GM19328 (cell line): ENCODE measurements around the gene TNFRSF13B.
"Not testable (repeated sequence)": the region's sequence is repeated elsewhere in the genome, so short reads cannot be mapped to it uniquely, and the experiment has no call there.

Experiments
- ATAC-seq: cut with Tn5 transposase; IDR thresholded peaks from one replicate; pipeline ENCODE4 v1.9.1; 2021; ENCODE audit warnings: mild to moderate bottlenecking, moderate library complexity; ENCODE audit not compliant: unreplicated experiment

Gene TNFRSF13B

DNA sequence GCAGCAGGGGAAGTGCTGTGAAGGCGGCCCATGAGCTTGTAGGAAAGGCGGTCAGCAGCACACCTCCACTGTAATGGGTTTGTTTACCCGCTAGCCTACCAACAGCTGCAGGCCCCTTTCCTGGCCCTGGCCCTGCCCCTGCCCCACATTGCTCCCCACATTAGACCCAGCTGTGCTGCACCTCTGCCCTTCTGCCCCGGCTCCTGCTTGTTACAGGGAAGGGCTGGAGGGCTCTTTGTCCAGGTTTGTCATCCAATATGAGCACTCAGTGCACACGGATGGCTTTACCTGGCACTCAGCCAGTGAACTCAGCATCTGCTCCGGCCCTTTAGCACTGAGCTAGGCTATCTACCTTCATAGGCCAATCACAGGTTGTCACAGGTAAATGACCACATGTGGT lies 36.0 kb upstream of the TNFRSF13B start:
- not testable (repeated sequence) for ATAC-seq

DNA sequence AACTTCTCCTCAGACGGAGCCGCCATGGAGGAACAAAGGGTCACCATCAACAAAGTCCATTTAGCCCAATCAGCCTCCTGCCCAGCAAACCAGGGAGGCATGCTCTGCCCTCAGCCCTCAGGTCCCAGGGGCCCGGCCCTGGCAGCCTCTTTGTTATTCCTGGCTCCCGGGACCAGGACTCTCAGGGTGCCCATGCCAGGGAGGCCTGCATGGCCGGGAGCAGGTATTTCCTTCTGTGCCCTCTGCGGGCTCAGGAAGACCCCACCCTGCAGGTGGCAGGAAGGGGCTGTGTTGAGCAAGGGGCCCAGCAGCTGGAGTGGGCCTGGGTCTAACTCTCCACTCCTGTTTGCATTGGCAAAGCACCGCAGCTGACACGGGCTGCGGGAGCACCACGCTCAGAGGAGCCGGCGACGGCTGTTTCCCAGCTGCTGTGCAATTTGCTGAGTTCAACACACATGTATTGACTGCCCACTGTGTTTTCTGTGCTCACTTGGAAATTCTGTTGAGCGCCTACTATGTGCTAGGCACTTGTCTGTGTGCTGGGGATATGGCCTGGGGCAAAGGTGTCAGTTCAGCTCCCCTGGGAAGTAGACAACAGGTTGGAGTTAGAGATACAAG lies 33.2 kb upstream of the TNFRSF13B start:
- ATAC-seq = not testable (repeated sequence)

DNA sequence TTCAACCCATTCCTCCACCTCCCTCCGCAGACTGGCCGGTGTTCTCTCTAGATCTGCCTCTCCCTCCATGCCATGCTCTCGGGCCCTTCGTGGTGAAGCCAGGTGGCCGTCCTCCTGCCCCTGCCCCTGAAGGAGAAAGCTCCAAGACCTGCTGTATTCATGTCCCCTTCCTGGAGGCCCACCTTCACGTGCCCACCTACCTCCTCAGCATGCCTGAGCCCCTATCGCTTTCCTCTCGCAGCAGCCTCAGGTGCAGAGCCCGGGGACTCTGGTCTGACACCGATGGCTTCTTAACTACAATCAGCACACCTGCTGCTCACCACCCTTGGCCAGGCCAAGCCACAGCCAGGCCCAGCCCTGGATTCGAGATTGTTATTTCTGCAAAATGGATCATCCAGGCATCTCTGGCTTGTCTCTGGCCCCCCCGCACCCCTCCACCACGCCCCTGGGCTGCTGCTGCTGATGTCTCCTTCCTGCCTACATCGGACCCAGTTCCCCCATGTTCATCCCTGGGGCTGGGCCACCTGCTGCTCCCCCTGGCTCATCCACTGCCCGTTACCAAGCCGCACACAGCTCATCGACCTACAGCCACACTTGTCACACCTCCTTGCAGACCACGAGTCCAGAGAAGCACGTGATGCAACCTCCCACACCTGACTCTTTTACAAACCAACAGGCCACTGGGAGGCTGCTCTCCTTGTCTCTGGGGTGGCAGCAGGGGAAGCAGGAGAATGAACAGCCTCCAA lies 32.5 kb upstream of the TNFRSF13B start:
- no peak for ATAC-seq

DNA sequence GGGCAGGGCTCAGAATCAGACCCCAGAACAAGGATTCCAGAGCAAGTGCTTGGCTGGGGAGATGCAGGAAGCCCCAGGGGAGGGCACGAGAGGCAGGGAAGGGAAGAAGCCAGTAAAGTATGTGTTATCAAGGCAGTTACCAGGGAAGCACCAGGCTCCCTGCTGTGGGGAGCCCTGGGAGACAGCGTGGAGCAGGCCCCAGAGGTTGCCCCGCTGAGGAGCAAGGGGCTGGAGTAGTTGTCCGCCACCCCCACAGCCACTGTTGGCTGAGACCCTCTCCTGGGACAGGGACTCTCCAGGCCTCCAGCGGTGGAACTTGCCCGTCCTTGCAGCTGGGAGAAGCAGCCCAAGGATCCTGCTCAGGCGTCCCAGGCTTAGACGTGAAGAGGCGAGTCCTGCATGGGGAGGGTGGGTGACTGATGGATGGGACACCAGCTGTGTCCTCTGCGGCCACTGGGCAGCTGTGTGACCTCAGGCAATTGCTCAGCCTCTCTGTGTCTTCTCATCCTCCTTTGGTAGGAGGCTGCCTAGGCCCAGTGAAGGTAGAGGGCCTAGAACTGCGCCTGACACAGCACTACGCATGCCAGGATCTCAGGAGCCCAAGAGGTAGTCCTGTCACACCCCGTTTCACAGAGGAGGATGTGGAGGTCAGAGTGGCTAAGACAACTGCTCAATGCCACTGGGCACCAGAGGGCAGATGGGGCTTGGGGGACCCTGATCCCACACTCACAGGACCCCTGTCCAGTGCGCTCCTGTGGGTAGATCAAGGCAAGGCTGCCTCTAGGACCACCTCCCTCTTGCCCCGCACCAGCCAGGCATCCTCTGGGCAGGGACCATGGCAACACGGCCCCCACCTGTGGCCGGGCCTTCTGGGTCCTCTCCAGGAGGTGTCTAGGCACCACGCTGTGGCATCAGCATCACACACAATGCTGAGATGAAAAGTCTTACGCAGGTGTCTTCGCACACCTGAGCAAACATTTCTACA lies 31.1 kb upstream of the TNFRSF13B start:
- not testable (repeated sequence) for ATAC-seq

DNA sequence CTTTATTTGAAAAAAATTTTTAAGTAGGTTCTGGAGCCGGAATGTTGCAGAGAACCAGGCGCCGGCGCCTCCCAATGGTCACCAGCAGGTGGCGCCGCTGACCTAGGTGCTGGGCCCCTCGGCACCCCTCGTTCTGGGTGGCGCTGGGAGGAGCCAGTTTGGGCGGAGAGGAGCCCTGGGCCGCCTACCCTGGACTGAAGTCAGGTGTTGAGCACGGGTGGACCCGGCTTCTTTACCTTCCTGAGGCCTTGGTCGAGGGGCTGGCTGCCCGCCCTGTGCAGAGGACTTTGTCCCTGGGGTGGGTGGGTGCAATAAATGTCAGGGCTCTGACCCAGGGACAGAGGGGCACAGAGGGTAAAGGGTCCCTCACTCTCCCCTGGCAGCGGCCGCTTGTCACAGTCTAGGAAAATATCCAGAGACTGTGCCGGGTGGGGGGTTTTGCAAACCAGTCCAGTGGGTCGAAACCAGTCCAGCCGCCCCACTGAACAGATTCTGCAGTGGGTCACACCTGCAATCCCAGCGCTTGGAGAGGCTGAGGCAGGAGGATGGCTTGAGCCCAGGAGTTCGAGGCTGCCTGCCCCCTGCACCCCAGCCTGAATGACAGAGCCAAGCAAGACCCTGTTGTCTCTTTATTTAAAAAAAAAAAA lies 30.1 kb upstream of the TNFRSF13B start:
- no peak for ATAC-seq

DNA sequence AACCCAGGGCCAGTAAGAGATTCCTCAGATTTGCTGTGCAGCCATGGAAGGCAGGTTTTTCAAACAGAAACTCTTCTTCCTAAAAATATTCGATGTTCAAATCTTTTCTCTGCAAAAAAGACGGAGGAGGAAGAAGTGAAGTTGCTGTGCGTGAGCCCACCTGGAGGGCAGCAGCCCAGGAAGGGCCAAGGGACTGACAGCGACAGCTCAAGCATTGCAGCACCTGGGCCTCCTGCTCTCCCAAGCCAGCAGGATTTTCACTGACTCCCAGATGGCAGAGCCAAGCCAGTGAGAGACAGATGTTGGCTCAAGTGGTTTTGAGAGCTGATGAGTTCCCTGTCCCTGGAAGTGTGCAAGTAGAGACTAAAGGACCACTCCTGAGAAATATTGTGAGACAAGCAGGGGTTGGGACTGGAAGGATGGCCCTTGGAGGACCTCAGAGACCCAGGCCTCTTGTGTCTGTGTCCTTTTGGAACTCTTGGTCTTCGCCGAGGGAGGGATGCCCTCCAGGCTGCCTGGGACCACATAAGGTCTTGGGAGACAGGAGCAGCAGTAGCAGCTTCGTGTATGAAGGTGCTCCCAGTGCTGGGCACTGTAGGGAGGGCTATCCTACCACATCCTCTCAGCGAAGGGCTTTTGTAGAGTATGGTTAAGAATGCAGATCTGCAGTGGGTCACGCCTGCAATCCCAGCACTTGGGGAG lies 29.3 kb upstream of the TNFRSF13B start:
- no peak for ATAC-seq

DNA sequence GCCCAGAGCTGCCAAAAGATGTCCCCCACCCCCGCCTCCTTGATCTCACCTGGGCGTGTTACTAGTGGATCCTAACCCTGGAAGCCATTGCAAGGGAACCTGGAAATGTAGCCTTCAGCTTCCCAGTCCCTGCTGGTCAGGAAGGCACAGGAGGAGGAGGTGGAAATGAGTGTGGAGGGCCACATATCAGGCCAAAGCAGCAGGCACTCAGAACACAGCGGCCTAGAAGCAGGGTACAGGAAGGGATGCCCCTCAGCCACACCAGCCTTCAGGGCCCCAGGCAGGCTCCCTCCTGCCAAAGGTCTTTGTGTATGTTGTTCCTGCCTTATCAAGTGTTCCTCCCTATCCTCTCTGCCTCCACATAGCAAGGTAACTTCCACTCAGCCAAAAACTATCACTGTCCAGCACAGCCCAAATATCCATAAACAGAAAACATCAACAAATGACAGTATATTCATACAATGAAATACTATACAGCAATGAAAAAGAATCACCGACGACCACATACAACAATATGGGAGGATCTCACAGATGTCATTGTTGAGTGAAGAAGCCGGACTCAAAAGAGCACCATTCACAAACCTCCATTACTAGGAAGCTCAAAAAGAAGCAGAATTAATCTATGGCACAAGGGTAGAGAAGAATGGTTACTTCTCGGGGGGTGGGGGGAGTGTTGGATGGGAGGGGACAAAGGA lies 28.2 kb upstream of the TNFRSF13B start:
- no peak for ATAC-seq

DNA sequence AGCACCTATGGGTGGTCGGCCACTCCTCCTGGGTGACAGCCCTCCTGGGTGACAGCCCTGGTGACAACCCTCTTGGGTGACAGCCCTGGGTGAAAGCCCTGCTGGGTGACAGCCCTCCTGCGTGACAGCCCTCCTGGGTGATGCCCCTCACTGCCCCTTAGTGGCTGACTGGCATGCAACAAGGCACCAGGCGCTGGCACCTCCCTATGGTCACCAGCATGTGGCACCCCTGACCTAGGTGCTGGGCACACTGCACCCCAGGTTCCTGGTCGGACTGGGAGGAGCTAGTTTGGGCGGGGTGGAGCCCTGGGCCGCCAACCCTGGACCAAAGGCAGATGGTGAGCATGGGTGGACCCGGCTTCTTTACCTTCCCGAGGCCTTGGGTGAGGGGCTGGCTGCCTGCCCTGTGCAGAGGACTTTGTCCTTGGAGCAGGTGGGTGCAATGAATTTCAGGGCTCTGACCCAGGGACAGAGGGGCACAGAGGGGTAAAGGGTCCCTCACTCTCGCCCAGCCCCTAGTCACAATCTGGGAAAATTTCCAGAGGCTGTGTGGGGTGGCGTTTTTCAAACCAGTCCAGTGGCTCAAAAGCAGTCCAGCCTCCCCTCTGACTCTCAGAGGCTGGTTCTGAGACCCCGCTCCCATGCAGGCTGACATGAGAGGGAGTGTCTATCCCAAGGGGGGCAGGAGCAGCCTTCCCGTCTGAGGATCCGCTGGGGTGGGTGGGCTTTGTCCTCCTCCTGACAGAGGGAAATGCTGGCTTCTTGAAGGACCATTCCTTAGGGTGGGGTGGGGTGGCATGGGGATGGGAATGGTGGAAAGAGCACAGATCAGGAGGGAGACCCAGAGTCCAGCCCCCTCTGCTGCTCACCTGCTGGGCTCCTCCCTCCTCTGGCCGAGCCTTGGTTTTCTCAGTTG lies 25.9 kb upstream of the TNFRSF13B start:
- no peak for ATAC-seq

DNA sequence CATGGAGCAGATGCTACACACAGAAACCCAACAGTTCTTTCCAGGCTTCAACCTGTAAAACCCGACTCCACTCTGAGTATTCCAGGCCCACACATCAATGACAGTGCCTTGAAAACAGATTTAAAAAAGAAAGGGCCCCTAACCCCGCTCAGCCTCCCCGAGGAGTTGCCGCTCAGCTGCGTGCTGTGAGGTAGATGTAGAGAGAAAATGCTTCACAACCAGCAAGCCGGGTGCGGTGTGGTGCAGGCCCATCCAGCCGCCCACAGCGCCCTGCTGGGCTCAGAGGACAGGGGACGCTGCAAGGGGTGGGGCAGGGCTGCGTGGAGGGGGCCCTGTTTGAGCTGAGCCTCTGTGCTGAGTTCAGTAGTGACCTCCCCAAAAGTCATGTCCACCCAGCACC lies 24.8 kb upstream of the TNFRSF13B start:
- ATAC-seq = not testable (repeated sequence)

DNA sequence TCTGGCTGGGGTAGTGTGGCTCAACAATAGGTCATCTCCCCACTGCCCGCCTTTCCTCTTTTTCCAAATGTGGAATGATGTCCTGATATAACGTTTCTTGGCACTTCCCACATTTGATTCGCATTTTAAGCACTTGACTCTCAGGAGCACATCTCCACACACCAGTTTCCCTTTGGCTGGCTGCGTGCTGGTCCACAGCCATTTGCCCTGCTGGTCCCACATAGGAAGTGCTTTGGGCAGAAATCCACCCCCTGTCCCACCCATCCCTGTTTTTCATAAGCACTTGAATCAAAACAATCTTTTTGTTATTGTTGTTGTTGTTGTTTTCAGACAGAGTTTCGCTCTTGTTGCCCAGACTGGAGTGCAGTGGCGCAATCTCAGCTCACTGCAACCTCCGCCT lies 24.0 kb upstream of the TNFRSF13B start:
- no peak for ATAC-seq

DNA sequence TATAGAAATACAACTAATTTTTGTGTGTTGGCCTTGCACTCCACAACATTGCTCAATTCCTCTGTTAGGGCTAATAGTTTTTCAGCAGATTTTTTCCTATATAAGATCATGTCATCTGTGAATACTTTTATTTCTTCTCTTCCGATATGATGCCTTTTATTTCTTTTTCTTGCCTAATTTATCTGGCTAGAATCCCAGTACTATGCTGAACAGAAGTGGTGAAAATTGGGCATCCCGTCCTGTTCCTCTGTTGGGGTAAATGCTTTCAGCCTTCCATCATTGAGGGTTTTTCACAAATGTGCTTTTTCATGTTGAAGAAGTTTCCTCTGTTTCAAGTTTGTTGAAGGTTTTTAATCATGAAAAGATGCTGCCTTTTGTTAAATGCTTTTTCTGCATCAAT lies 22.7 kb upstream of the TNFRSF13B start:
- no peak for ATAC-seq

DNA sequence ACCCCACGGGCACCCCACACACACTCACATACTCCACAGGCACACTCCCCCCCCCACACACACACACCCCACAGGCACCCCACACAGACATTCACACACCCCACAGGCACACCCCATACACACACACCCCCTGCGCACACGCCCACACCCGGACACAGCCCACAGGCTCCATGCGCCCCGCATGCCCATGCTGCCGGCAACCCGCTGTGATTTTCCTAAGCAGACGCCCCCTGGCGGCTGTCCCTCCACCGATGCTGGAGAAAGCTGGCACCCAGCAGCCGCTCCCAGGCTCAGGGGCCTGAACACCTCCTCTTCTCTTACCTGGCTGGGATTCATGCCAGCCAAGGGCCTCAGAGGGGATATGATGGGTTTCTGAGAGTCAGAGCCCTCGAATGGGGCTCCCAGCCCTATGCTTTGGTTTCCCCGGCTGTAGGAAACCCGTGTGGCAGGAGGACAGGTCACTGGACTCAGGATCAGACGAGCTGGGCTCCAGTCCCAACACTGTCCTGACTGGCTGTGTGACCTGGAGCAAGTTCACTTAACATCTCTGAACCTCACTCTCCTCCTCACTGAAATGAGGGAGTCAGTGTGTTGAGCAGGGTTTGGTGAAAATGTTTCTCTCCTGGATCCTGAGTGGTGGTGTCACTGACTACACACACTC lies 19.6 kb upstream of the TNFRSF13B start:
- no peak for ATAC-seq

DNA sequence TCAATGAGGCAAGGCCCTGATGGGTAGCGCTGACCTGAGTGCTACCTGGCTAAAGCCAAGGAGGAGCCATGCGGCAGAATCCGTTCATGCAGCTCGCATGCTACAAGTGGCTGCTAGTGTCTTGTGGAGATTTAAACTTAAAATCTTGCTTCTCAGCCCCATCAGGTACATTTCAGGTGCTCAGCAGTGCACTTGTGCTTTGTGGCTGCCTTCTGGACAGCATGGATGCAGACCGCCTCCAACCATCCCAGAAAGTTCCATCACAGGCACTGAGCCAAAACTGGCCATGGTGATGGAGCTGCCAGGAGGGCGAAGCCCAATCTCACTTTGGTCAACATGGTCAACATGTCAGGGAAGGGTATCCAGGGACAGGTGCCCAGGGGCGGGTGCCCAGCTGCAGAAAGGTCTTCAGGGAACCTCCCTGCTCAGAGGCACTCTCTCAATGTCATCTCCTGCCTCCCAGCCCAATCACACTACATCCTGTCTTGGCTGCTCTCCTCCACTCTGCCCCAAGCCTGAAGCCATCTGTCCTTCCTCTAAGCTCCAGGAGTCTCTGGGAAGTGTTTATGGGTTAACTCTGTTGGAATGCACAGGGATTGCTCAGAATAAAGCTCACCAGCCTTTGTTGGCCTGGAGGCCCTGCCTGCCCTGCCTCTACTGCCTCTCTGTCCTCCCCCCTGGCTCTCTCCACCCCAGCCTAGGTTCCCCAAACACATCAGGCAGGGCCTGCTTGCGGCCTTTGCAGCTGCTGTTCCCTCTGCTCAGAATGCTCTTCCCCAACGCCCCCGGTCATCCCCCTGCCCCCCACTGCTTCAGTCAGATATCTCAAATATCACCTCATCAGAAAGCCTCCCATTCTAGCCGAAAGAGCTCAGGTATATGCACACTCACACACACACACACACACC lies 18.3 kb upstream of the TNFRSF13B start:
- no peak for ATAC-seq

DNA sequence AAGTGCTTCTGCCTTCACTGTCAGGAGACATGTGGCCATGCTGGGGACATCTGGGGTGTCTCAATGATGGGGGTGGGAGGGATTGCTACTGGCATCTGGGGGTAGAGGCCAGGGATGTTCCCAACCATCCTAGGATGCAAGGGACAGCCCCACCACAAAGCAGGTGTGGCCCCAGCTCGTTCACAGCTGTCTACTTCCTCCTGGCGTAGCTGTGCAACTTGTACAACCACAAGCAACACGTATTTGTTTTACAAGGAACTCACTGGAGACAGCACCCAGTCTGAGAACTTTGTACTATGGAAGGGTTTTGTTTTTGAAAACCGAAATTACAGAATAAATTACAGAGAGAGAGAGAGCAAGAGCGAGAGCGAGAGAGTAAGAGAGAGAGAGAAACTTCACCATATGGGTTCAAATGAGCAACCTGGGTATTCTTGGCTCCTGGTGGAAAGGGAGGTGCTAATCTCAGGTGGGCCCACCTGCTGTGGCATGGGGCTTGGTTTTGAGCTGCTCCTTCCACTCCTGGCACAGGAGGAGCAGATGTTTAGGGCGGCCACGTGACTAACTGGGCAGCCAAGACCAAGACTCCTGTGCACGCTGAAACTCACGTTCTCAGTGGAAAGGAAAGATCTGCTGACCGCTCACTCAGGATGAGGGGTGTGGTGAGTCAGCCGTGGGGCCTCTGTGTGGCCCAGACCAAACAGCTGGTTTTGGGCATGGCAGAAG lies 17.5 kb upstream of the TNFRSF13B start:
- ATAC-seq = peak; percentile 32

DNA sequence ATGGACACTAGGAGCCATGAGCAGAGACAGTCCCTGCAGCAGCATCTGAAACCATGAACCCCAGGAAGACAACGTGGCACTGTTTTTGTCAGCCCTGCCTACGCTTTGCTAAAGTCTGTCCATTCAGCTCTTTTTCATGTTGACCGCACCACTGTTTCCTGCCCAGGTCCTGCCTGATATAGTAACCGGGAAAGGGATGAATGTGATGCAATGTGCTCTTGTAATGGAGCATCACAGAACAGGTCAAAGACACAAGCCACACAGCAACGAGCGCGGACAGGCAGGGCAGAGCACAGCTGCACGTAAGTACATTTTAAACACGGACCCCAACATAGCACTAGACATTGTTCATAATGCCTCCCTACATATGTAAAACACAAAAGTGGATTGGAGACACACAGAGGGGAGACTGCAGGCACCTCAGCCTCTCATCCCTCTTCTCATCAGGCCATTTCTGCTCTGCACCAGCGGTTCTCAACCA lies 16.9 kb upstream of the TNFRSF13B start:
- ATAC-seq = peak; percentile 8

DNA sequence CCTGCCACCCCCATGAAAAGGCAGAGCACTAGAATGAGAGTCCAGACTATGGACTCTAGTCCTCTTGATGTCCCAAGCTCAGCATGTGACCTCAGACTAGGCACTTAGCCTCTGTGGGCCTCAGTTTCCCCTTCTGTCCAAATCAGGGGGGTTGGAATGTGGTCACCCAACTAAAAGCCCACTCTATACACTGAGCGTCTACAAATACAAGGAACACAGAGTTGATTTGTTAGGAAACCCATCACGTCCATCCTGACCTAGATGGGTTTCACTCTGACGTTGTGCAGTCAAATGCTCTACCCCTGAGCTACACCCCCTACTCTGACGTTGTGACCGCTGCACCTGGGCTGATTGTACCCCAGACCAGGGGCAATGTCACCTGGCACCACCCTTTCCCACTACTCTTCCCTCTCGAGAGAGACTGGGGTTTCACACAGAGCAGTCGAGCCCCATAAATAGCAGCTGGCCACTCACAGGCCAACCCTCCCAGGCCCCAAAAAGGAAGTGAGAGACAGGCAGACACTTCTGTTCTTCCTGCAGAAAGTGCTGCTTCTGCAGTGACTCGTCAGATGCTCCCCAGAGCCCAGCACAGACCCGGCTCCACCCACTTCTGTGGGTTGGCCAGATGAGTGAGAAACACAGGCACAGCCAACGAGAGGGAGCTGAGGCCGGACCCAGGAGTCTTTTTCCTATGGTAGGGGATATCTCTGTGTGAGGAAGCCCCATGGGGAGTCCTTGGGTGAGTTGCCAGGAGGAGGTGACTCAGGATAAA lies 16.1 kb upstream of the TNFRSF13B start:
- ATAC-seq = peak; percentile 56
